ENCODE data around the gene KLK7.
"Not testable (repeated sequence)": the region's sequence is repeated elsewhere in the genome, so short reads cannot be mapped to it uniquely, and the experiment has no call there.

KLK7 gene

DNA sequence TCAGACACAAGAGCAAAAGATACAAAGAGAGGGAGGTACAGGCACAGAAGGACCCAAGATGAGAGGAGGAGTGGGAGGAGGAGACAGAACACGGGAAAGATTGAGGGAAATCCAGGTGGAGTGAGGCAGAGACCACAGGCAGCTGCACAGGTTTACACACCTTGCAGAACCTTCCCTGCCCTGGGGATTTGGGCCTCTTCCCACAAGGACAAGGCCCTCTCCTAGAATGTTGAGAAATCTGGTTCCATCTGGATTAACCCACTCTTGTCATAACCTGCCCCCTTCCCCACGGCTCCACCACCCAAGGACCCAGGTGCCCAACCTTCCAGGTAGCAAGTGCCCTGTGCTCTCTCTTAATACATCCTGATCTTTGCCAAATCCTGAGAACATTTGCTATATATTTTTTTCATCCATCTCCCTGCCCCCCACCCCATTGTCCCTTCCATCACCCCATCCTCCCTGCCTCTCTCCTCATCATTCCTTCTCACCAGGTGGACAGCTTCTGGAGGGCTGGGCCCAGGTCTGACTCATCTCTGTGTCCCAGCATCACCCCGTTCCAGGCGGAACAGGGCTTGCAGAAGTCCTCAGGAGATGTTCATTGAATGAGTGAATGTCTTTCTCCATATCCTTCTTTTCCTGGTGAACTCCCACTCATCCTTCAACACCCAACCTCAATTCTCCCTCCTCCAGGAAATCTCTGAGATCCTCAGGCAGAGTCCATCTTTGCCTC is 26.5 kb upstream of the KLK7 start:
- DNase-seq: no peak

DNA sequence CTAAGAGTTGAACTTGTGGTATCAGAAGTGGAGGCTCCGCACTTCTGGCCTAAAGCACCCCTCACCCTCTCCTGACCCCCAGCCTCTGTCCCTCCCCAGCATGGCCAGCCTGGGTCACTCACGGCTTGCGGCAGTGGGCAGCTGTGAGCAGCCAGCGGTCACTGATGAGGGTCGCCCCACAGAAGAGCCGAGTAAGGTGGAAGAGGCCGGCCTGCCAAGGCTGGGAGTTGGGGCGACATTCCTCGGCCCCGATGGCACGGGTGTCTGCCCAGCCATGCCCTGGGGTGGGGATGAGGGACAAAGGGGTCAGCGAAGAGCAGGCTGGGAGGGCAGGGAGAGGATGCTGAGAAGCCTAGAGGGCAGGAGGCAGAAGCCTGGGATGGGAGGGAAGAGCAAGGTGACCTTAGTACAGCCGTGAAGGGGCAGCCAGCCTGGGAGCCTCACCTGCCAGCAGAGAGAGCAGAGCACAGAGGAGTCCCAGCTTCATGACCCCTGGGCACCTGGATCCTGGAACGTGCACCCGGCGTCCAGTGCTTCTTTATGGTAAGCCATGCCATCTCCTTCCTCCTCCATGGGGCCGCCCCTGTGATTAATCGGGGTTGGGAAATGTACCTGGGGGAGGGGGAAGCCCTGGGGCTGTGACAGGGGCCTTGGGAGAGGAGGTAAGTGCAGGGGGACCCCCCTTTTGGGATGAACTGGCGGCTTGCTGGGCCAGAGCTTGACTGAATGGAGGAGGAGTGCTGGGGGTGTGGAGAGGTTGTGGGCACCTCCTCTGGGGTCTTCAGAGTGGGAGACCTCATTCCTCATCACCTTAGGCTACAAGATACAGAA is 25.6 kb upstream of the KLK7 start:
- DNase-seq: no peak

DNA sequence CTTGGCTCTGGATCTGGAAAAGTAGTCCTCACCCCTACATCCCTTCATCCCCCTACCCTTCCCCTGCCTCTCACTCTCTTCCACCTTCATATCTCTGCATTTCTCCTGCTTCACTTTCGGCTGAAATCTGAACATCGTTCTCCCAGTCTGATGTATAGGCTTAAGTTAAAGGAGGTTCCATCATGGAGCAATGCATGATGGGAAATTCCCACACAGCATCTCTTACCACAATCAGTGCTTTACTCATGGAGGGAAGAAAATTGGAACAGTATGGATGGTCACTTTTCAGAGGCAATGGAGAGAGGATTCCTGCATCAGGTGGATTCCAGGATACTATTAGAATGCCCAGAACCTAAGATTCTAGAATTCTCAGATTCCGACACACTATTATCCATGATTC is 23.8 kb upstream of the KLK7 start:
- DNase-seq: no peak

DNA sequence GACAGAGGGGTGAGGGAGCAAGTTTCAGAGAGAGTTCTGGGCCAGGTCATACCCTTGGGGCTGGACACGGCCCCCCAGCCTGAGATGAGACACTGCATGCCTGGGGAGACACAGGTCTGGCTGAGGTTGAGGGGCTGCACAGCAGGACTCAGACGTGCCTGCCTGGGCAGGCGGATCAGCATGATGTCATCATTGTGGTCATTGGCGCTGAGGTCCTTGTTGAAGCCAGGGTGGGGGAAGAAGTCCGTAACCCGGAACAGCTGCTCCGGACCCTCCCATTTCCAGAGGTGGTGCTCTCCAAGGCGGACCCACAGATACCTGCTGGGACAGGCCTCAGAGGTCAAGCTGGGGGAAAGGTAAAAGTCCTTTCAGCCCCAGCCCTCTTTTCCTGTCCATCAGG is 22.7 kb upstream of the KLK7 start:
- no peak for DNase-seq

DNA sequence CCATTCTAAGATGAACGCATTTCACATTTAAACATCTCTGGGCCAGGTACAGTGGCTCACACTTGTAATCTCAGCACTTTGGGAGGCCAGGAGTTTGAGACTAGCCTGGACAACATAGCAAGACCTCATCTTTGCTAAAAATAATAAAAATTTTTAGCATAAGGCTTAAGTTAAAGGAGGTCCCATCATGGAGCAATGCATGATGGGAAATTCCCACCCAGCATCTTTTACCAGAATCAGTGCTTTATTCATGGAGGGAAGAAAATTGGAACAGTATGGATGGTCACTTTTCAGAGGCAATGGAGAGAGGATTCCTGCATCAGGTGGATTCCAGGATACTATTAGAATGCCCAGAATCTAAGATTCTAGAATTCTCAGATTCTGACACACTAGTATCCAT is 21.5 kb upstream of the KLK7 start:
- no peak for DNase-seq

DNA sequence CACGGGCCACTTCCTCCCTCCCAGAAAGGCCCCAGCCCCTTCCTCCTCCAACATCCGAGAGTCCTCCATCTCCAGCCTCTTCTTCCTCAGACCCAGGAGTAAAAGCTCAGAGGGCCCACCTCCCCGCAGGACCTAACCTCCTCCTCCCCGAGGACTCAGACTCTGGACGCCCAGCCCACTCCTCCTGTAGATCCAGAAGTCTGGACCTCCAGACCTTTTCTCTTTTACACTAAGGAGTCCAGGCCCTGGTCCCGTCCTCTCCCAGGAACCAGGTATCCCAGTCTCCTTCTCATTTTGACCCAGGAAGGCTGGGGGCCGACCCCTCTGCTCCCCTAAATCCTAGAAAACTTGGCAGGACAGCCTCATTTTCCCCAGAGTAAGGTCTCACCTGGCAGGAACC is 19.6 kb upstream of the KLK7 start:
- DNase-seq: no peak

DNA sequence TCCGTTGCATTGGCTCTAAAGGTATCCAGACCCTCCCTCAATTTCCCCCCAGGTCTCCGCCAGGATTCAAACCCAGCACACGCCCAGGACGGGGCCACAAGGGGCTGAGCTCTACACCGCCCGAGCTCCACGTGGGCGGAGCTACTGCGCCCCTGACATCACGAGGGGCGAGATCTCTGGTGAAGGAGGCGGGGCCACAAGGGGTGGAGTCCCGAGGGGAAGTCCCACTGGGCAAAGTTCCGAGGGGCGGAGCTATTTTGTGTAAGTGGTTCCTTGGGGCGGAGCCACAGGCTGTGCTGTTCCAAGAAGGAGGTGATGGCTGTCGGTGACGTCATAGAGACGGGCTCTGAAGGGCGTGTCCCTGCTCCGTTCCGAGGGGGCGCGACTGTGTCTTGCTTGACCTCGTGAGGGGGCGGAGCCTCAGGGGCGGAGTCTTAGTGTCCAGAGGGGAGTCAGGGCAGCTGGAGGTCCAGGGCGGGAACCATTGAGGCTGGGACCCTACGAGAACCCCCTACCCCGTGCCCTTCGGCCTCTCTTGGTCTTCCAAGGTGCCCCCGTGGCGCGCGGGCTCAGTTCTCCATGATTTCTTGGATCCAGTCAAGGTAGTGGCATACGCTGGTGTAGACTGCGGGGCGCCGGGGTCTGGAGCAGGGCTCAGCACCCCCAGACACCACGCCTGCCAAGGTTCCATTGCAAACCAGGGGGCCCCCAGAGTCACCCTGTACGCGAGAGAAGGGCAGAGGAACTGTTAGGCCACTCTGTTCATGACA is 19.0 kb upstream of the KLK7 start:
- peak; percentile 9 for DNase-seq

DNA sequence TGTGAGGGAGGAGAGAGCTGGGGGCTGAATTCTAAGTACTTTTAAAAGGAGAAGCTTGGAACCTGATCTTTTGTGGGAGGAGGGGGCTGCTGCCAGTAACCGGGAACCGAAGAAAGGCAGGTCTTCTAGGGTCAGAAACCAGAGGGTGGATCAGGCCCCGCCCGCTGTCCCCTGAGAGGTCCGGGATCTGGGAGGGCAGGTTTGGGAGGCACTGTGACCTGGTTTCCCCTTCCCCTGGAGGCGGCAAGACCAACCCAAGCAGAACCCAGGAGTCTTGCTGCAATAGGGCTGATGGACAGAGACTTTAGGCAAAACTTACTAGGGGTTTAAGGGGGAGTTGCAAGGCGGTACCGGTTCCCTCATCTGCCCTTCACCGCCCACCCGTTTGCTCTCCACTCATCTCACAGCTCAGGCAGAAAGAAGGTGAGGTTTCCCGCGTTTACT is 18.4 kb upstream of the KLK7 start:
- DNase-seq: no peak

DNA sequence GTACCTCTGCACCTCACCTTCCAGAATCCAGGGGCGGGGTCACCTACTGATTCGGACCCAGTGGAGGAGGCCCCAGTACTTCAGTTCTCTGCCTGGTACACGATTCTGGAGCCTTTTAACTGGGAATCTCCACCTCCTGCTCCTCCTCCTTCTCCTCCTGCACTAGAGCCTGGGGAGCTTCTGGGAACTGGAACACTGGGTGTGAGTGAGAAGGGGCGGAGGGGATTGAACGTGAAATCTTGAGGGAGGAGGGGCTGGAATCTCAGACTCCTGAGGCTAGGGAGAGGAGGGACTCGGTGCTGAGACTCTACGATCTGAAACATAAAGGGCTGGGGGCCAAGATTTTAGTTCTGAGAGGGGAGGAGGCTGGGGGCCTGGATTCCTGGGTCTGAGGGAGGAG is 17.8 kb upstream of the KLK7 start, which contains the start of gene KLK8:
Gene KLK8 (minus strand): TSS at position 90 of the 400 bp plus-strand sequence. CDS start 437 bp downstream, outside the sequence.
- no peak for DNase-seq

DNA sequence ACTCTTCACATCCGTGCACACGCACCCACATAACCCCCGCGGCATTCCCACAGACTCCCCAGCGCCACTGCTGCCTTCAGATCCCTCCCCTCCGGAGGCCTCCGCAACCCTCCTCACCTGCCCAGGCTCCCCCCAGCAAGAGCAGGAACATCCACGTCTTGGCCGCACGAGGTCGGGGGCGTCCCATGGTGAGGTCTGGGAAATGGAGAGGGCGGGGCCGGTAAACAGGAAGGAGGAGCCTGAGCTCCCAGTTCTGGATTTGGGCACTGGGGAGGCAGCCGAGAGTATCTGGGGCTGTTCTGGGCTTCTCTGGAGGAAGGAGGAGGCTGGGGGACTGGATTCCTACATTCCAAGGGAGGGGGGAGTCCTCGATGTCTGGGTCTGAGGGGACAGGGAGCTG is 17.3 kb upstream of the KLK7 start:
- DNase-seq: no peak

DNA sequence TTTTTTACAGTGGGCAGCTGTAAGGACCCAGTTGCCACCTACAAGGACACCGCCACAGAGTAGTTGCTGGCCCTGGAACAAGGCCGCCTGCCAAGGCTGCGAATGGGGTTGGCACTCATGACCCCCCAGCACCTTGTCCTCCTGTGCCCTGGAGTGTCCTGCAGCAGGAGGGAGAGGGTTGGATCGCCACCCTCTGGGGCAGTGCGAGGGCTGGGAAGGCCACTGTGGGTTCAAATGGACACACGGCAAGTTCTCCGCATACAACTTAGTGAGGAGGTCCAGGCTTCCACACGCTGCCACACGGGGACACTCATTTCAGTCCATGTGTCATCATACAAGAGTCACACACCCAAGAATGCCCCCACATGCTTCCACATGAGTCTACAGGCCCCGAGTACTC is 16.7 kb upstream of the KLK7 start:
- no peak for DNase-seq

DNA sequence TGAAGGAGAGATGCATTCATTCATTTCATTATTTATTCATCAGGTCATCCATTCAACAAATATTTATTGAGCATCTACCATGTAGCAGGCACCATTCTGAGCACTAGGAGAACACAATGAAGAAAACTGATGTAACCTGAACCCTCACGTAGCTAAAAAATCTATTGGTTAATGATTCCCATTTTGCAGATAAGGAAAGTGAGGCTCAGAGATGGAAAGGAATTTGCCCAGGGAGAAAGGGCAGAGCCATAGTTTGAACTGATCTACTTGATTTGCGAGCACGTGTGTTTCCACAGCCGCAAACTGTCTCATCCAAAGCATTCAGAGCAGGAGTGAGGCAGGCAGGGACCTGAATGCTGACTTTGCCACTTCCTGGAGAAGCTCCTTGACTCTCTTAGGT is 15.0 kb upstream of the KLK7 start:
- DNase-seq: no peak

DNA sequence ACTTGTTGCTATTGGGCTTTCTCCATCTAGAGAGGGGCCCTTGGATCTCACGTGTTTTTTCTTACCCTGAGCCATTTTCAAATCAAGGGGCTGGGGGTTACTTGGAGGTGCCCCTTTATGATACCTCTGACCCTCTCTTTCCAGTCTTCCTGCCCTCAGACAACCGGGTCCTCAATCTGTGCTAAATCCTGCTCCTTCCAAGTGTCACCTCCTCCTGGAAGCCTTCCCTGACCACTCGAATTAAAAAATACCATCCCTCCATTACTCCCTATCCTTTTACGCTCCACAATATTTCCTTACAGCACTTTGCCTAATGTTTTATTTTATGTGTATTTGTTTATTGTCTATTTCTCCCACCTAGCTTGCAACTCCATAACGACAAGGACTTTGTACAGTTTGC is 14.3 kb upstream of the KLK7 start:
- no peak for DNase-seq

DNA sequence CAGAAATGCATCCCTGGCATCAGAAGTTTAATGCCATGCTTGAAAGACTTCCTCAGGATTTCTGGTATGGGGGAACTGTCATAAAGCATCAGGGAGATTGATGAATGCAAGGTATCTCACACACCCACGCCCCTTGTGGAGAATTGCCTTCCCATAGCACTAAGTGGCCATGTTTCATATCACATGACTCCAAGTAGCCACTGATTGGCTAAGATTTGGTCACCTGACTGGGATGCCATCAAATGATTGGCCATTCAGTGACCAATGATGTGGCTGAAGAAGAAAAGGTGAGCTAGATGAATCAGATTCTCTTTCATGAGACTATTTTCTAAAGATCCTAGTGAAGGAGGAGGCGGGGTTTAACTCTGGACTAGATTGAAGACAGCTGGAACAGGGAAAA is 10.4 kb upstream of the KLK7 start:
- no peak for DNase-seq

DNA sequence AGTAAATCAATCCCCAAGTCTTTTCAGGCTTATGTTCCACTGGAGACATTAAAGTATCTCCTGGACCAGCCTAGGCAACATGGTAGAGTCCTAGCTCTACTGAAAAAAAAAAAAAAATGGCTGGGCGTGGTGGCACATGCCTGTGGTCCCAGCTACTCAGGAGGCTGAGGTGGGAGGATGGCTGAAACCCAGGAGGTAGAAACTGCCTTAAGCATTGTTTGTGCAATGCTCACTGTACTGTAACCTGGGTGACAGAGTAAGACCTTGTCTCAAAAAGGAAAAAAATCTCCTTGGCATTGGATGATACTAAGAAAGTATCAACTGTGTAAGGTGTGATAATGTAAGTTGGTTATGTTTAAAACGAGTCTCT is 8.9 kb upstream of the KLK7 start:
- no peak for DNase-seq

DNA sequence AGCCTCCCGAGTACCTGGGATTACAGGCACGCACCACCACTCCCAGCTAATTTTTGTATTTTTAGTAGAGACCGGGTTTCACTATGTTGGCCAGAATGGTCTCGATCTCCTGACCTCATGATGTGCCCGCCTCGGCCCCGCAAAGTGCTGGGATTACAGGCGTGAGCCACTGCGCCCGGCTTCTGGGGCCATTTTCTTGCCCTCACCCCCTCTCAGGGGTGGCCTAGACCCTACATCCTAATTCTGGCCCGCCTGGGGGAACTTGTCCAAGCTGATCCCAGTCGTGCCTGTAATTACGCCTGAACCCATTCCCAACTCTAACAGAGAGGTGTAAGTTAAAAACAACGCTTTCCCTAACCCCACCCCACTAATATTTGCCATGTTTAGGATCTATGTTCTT is 699 bp upstream of the KLK7 start:
- DNase-seq: not testable (repeated sequence)

DNA sequence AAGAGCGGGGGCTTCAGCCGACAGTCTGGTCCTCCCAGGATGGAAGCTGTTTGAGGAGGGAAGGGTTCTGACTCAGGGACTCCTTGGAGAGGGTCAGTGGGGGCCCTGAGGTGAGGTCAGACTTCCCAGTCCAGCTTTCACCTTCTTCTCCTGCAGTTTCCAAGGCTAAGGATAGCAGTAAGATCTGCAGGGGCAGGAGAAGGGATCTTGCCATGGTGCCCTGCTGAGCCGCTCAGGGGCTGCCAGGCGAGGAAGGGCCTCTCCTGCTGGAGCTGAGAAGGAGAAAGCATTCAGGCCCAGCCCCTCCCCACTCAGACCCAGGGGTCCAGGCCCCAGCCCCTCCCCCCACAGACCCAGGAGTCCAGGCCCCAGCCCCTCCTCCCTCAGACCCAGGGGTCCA is 1.5 kb downstream of the KLK7 start:
- DNase-seq: no peak

DNA sequence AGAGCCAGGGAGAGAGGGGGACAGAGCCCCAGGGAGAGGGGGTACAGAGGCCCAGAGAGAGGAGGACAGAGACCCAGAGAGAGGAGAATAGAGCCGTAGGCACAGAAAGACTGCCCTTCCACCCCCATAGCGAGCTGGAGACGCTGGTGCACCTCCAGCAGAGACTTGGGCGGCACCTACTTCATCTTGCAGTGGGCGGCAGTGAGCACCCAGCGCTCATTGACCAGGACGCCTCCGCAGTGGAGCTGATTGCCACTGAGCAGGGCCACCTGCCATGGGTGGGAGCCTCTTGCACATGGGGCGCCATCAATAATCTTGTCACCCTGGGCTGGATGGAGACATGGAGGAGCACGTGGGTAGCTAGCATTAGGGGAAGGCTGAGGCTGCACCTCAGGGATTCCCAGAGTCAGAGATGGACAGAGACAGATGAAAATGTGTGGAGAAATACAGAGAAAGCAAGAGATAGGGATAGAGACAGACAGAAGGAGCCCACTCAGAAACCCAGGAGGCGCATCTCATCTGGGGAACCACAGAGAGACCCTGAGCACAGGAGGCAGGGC is 2.0 kb downstream of the KLK7 start:
- DNase-seq: no peak

DNA sequence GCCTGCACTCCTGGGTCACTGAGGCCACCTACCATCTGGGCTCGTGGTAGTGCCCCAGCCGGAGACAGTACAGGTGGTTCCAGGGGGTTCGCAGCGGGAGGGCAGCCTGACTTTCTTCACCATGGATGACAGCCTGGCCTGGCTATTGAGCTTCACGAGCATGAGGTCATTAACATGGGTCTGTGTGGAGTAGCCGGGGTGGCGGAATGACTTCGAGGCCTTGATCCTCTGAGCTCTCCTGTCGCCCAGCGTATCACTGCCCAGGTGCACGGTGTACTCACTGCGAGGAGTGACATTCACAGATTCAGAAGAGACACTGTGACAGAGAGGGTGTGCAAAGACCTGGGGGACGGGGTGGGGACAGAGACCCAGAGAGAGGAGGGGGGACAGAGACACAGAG is 3.5 kb downstream of the KLK7 start:
- no peak for DNase-seq

DNA sequence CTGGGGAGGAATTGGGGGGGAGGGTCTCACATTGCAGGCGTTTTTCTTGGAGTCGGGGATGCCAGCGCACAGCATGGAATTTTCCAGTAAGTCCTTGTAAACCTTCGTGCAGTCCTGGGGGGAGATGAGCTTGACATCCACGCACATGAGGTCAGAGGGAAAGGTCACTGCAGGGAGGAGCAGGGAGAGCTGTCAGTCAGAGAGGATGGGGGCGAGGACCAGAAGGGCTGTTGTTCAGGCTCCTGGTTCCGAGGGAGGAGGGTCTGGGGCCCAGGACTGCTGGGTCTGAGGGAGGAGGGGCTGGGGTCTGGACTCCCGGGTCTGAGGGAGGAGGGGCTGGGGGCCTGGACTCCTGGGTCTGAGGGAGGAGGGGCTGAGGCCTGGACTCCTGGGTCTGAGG is 4.0 kb downstream of the KLK7 start:
- DNase-seq: no peak

DNA sequence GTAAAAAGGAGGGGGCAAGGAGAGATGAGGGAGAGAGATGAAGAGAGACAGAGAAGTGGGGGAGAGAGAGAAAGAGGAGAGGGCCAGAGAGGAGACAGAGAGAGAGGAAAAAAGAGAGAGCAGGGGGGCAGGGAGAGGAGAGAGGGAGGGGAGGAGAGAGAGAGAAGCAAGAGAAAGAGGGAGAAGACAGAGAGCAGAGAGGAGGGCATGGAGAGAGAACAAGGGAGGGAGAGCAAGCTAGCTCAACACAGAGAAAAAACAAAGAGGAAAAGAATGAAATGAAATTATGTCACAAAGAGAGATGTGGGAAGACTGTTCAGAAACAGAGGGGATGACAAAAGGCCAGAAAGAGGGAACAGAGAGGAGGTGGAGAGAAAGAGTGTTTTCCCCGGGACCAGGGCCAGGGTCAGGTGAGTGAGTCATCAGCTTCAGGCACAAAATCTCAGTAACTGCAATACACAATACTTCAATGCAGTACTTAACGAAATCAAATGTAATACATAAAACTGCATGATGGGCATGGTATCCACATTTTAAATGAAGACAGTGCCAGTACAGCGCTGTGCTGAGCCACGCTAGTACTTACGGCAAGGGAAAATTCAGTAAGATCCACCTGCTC is 4.8 kb downstream of the KLK7 start:
- no peak for DNase-seq

DNA sequence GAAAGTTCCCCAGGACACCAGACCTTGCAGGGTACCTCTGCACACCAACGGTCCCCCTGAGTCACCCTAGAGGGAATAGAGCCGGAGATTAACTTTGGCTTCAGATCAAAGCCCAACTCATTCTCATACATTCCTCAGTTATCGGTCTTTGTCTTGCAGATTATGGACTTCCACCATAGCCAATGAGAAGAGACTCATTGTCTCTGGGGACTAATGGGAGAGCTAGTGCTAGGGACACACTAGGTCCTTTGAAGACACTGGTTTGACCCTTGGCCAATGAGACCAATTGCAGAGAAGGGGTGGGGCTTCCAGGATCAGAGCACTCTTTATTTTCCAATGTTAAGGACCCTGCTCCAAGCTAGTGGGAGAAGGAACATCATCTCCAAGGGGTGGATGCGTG is 6.1 kb downstream of the KLK7 start:
- DNase-seq: no peak

DNA sequence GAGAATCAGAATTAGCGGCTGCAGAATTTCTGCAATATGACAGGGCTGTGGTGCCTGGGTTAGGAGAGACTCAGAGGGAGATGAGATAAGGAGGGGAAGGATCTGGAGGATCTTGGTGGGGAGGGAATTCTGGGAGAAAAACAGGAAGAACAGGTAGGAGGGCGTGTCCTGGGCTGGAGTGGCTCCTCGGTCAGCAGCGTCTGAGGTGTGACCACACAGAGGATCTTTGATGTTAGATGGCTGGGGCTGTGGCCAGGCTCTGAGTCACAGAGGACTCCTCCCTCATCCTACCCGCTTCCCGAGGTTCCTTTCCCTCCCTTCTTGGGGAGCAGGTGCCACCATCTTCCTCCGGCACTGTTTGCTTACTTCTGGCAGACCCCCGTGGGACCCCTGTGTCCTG is 8.0 kb downstream of the KLK7 start:
- no peak for DNase-seq
